ENCODE measurements around the gene ZNF708. TPM values are rescaled to one million over a fixed set of nuclear protein-coding genes. Genes with fewer than 3 reads are reported as not detected.

Gene ZNF708
- total and polyA plus RNA-seq, 9 of the 15 experiments (the other 6 are each of a cell fraction or from before 2014, with no cell fraction given) = 2.9 to 11.9 (median 6.7) TPM

GRCh38 chr19:21328885-21329605 is at the start of gene ZNF708 (continued):
- TF ChIP-seq E2F6 (IDR thresholded peaks at IDR 0.05; ENCODE audit: borderline replicate concordance in 1 of 2, extremely low read depth in 1 of 2, insufficient read depth in 1 of 2, insufficient read length in 1 of 2, low read depth in 1 of 2, low read length in 1 of 2, poor library complexity in 1 of 2, severe bottlenecking in 1 of 2) (peak in 1 of 2 experiments; percentile 11), JUND (IDR thresholded peaks at IDR 0.05; ENCODE audit: borderline replicate concordance, low read depth, low read length) (no peak), JUND (tag; IDR thresholded peaks at IDR 0.05; ENCODE audit: borderline replicate concordance, low read depth, low read length) (no peak), ATF2 (CRISPR knock-in tag; IDR thresholded peaks at IDR 0.05) (no peak), ZSCAN32 (CRISPR knock-in tag; IDR thresholded peaks at IDR 0.05) (no peak), FOXM1 (IDR thresholded peaks at IDR 0.05; ENCODE audit: low read depth) (no peak), FOXM1 (CRISPR knock-in tag; IDR thresholded peaks at IDR 0.05; ENCODE audit: low read depth) (no peak), ZNF57 (CRISPR knock-in tag; IDR thresholded peaks at IDR 0.05) (no peak), SMARCE1 (IDR thresholded peaks at IDR 0.05) (no peak), TCF7L2 (IDR thresholded peaks at IDR 0.05; ENCODE audit: low read depth, low read length) (no peak), NRF1 (conservative IDR thresholded peaks at IDR 0.05 in 1 of 2, IDR thresholded peaks at IDR 0.05 in 1 of 2) (peak; percentile 75 to 78), POLR2AphosphoS5 (IDR thresholded peaks at IDR 0.05; ENCODE audit: control insufficient read depth, insufficient read depth, low read depth, low read length) (peak; percentile 70), BCLAF1 (IDR thresholded peaks at IDR 0.05; ENCODE audit: borderline replicate concordance in 1 of 2, control insufficient read depth in 1 of 2, low read depth in 2 of 2, low read length in 1 of 2) (no peak), SIRT6 (IDR thresholded peaks at IDR 0.05; ENCODE audit: low read depth, low read length) (no peak), POLR2B (IDR thresholded peaks at IDR 0.05; ENCODE audit: low read depth, partially characterized antibody) (peak; percentile 83), VEZF1 (CRISPR knock-in tag; IDR thresholded peaks at IDR 0.05) (no peak), SMC3 (conservative IDR thresholded peaks at IDR 0.05; ENCODE audit: insufficient read depth, low read depth, low read length) (no peak), SPI1 (IDR thresholded peaks at IDR 0.05; ENCODE audit: borderline replicate concordance, low read depth, low read length) (no peak), ZNF561 (CRISPR knock-in tag; conservative IDR thresholded peaks at IDR 0.05) (no peak)

Data from K562 (cell line).